ENCODE results near the gene MT1E. TPM values are rescaled to one million over a fixed set of nuclear protein-coding genes. Genes with fewer than 3 reads are reported as not detected.

MT1E gene
- total and polyA plus RNA-seq, 2 donors (not counting 1 experiment from before 2014, with no cell fraction given) = 3.1 TPM; not detected in 1

- no peak overlapping the region for H3K9ac ChIP-seq (ENCODE audit: low read length)
- no peak for ATAC-seq (ENCODE audit: low read depth)
- Mint-ChIP-seq H3K27ac (no peak overlapping the region), H3K4me1 (peaks cover 2% of the 10 kb centered on the region), H3K4me3 (no peak overlapping the region), H3K27me3 (peaks cover 26% of the 10 kb centered on the region), H3K9me3 (ENCODE audit: insufficient read depth) (no peaks in the 10 kb centered on the region)
- 85% methylated on average over 8 of the region's 9 CpGs for WGBS (ENCODE audit: insufficient coverage)
- H3K4me1 ChIP-seq (ENCODE audit: control insufficient read depth in 2 of 2, insufficient read depth in 2 of 2, low read length in 2 of 2) = no peaks in the 10 kb centered on the region
- TF ChIP-seq EZH2 (IDR thresholded peaks at IDR 0.05; ENCODE audit: borderline replicate concordance, insufficient read depth, low read depth, low read length, poor library complexity, severe bottlenecking) (no peak), CTCF (IDR thresholded peaks at IDR 0.05) (no peak)
- ChIA-PET POLR2A (no interaction called here), CTCF (interaction anchor here (0.8 to 2.3 kb wide), 15 partner anchors 9 to 162 kb away, joined by 3 to 15 read pairs (median 5); no protein-coding TSS in a partner anchor)
- H3K9me3 ChIP-seq (ENCODE audit: control extremely low read depth in 1 of 3, control insufficient read depth in 2 of 3, insufficient read depth in 1 of 3, low read length in 2 of 3) = no peaks in the 10 kb centered on the region
- H3K36me3 ChIP-seq (replicated peaks in 1 of 2; ENCODE audit: control extremely low read depth in 1 of 2, control insufficient read depth in 1 of 2, extremely low read depth in 1 of 2, insufficient read depth in 2 of 2, low read length in 1 of 2) = no peaks in the 10 kb centered on the region
- H3K79me2 ChIP-seq (ENCODE audit: control insufficient read depth, insufficient read depth, low read length) = no peaks in the 10 kb centered on the region
- intact Hi-C loops (cut with micrococcal nuclease) = loop anchor here (10.0 kb wide), 1 partner anchor 313 kb away; no protein-coding TSS in a partner anchor
- H3K4me3 ChIP-seq (ENCODE audit: control extremely low read depth in 1 of 5, extremely low read depth in 1 of 5, insufficient read depth in 1 of 5, low read depth in 2 of 5, low read length in 4 of 5) = no peak overlapping the region
- no peak overlapping the region for H3K4me2 ChIP-seq (replicated peaks; ENCODE audit: low read depth, low read length, poor library complexity, severe bottlenecking)
- no peak overlapping the region for H2AFZ ChIP-seq (ENCODE audit: insufficient read depth, low read depth, low read length, poor library complexity, severe bottlenecking)
- no peaks in the 10 kb centered on the region for H4K20me1 ChIP-seq (ENCODE audit: control insufficient read depth, insufficient read depth, low read length, poor library complexity, severe bottlenecking)
- DNase-seq = no peak
- peaks cover 0 to 11% (median 3%) of the 10 kb centered on the region in 4 experiments for H3K27me3 ChIP-seq (replicated peaks in 1 of 4; ENCODE audit: control extremely low read depth in 1 of 4, control insufficient read depth in 3 of 4, insufficient read depth in 4 of 4, low read length in 3 of 4)
- H3K27ac ChIP-seq (ENCODE audit: low read length in 2 of 2) = no peak overlapping the region
These were observed 24.3 kb upstream of the MT1E start for GRCh38 chr16:56601325-56601724.

- Histone ChIP-seq H3K27me3 (replicated peaks in 1 of 4; ENCODE audit: control extremely low read depth in 1 of 4, control insufficient read depth in 3 of 4, insufficient read depth in 4 of 4, low read length in 3 of 4) (peaks cover 0 to 11% (median 3%) of the 10 kb centered on the region in 4 experiments), H3K4me1 (ENCODE audit: control insufficient read depth in 2 of 2, insufficient read depth in 2 of 2, low read length in 2 of 2) (peaks cover 5 to 15% of the 10 kb centered on the region in 2 donors), H3K27ac (ENCODE audit: low read length in 2 of 2) (no peak overlapping the region), H4K20me1 (ENCODE audit: control insufficient read depth, insufficient read depth, low read length, poor library complexity, severe bottlenecking) (no peaks in the 10 kb centered on the region), H3K9me3 (ENCODE audit: control extremely low read depth in 1 of 3, control insufficient read depth in 2 of 3, insufficient read depth in 1 of 3, low read length in 2 of 3) (no peaks in the 10 kb centered on the region), H2AFZ (ENCODE audit: insufficient read depth, low read depth, low read length, poor library complexity, severe bottlenecking) (no peak overlapping the region), H3K4me2 (replicated peaks; ENCODE audit: low read depth, low read length, poor library complexity, severe bottlenecking) (no peak overlapping the region), H3K9ac (ENCODE audit: low read length) (no peak overlapping the region), H3K36me3 (replicated peaks in 1 of 2; ENCODE audit: control extremely low read depth in 1 of 2, control insufficient read depth in 1 of 2, extremely low read depth in 1 of 2, insufficient read depth in 2 of 2, low read length in 1 of 2) (no peaks in the 10 kb centered on the region), H3K4me3 (ENCODE audit: control extremely low read depth in 1 of 5, extremely low read depth in 1 of 5, insufficient read depth in 1 of 5, low read depth in 2 of 5, low read length in 4 of 5) (no peak overlapping the region), H3K79me2 (ENCODE audit: control insufficient read depth, insufficient read depth, low read length) (no peaks in the 10 kb centered on the region)
- 17% methylated on average over 3 of the region's 4 CpGs for WGBS (ENCODE audit: insufficient coverage)
- POLR2A ChIA-PET = interaction anchor here (1.0 kb wide), 1 partner anchor 98 kb away, joined by 4 read pairs; no protein-coding TSS in a partner anchor
- TF ChIP-seq CTCF (IDR thresholded peaks at IDR 0.05) (no peak), EZH2 (IDR thresholded peaks at IDR 0.05; ENCODE audit: borderline replicate concordance, insufficient read depth, low read depth, low read length, poor library complexity, severe bottlenecking) (no peak)
- intact Hi-C loops (cut with micrococcal nuclease) = loop anchor here (10.0 kb wide), 1 partner anchor 311 kb away; no protein-coding TSS in a partner anchor
- peaks cover 12% of the 10 kb centered on the region for H3K4me1 Mint-ChIP-seq
- peaks cover 19% of the 10 kb centered on the region for H3K27me3 Mint-ChIP-seq
- no peak for DNase-seq
- no peak overlapping the region for H3K4me3 Mint-ChIP-seq
- no peak for ATAC-seq (ENCODE audit: low read depth)
- no peaks in the 10 kb centered on the region for H3K9me3 Mint-ChIP-seq (ENCODE audit: insufficient read depth)
- no peak overlapping the region for H3K27ac Mint-ChIP-seq
- CTCF ChIA-PET = interaction anchor here (0.7 to 1.9 kb wide), 5 partner anchors 20 to 100 kb away, joined by 3 to 18 read pairs (median 4); no protein-coding TSS in a partner anchor
These were observed 22.0 kb upstream of the MT1E start for GRCh38 chr16:56603589-56603988.
